Measurements from ENCODE around the gene GRIK3. TPM values are rescaled to one million over a fixed set of nuclear protein-coding genes. Genes with fewer than 3 reads are reported as not detected.

Gene GRIK3
- total RNA-seq, 3 donors from 2014 or later (not counting 1 experiment from before 2014, with no cell fraction given): not detected

DNA sequence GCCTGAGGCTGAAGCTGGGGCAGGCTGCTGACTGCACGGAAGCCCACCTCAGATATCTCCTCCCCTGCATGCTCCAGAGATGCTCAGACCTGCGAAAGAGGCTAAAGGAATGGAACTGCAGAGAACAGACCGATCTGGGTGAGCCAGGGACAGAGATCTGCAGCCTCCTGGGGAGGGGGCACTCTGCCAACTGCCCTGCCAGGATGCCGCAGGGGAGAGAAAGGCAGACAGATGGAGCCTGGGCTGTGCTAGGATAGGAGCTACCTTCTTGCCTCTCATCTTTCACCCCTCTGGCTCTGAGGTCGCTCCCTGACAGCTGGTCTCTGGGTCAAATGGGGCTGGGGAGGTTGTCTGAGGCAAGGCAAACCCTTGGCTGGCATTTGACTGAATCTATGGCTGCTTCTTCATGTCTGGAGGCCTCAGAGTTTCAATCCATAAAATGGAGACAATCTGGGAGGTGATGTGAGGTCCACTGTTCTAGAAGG lies 238.2 kb downstream of the GRIK3 start:
- Mint-ChIP-seq H3K36me3 (no peaks in the 10 kb centered on the region), H3K9me3 (no peaks in the 10 kb centered on the region), H3K4me1 (no peaks in the 10 kb centered on the region), H3K27ac (no peak overlapping the region), H3K4me3 (no peak overlapping the region), H3K27me3 (ENCODE audit: low read depth in 2 of 2) (peaks cover 0 to 5% of the 10 kb centered on the region in 2 donors)
- H3K27me3 ChIP-seq (ENCODE audit: control insufficient read depth, insufficient read depth, low read length): no peaks in the 10 kb centered on the region
- TF ChIP-seq, protein P1, sequence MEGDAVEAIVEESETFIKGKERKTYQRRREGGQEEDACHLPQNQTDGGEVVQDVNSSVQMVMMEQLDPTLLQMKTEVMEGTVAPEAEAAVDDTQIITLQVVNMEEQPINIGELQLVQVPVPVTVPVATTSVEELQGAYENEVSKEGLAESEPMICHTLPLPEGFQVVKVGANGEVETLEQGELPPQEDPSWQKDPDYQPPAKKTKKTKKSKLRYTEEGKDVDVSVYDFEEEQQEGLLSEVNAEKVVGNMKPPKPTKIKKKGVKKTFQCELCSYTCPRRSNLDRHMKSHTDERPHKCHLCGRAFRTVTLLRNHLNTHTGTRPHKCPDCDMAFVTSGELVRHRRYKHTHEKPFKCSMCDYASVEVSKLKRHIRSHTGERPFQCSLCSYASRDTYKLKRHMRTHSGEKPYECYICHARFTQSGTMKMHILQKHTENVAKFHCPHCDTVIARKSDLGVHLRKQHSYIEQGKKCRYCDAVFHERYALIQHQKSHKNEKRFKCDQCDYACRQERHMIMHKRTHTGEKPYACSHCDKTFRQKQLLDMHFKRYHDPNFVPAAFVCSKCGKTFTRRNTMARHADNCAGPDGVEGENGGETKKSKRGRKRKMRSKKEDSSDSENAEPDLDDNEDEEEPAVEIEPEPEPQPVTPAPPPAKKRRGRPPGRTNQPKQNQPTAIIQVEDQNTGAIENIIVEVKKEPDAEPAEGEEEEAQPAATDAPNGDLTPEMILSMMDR (IDR thresholded peaks at IDR 0.05): no peak
- no peak overlapping the region for H3K27ac ChIP-seq (ENCODE audit: low read length)
- H3K4me1 ChIP-seq (ENCODE audit: control insufficient read depth, insufficient read depth, low read length): no peaks in the 10 kb centered on the region
- intact Hi-C loops (cut with micrococcal nuclease): no loop called here
- ATAC-seq (no peak), DNase-seq (no peak)
- 75% methylated on average over 5 of the region's 5 CpGs for WGBS (ENCODE audit: insufficient coverage)
- no peaks in the 10 kb centered on the region for H3K9me3 ChIP-seq (ENCODE audit: control insufficient read depth, insufficient read depth, low read length)
- H3K36me3 ChIP-seq (ENCODE audit: control insufficient read depth, insufficient read depth, low read length): no peaks in the 10 kb centered on the region
- no peak overlapping the region for H3K4me3 ChIP-seq (ENCODE audit: low read length)

DNA sequence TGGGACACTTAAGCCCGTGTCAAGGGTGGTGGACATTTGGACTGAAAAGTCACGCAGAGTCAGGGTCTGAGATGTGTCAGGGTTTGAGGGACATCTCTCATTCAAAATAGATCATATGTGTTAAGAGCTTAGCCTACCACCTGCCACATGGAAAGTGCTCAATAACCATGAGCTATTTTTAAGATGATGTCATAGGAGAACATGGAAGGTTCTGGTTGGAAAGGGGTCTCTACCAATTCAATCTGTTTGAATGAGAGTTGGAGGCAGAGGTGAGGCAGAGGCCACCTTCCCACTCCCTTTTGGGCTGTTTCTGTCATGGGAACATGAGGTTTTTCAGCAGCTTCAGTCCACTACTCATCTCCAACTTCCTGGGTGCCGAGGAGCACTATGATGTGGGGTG lies 239.9 kb downstream of the GRIK3 start:
- H3K4me1 Mint-ChIP-seq: no peaks in the 10 kb centered on the region
- Histone ChIP-seq H3K27me3 (ENCODE audit: control insufficient read depth, insufficient read depth, low read length) (no peaks in the 10 kb centered on the region), H3K9me3 (ENCODE audit: control insufficient read depth, insufficient read depth, low read length) (no peaks in the 10 kb centered on the region), H3K4me1 (ENCODE audit: control insufficient read depth, insufficient read depth, low read length) (no peaks in the 10 kb centered on the region), H3K4me3 (ENCODE audit: low read length) (no peak overlapping the region), H3K36me3 (ENCODE audit: control insufficient read depth, insufficient read depth, low read length) (no peaks in the 10 kb centered on the region), H3K27ac (ENCODE audit: low read length) (no peak overlapping the region)
- no peaks in the 10 kb centered on the region for H3K9me3 Mint-ChIP-seq
- intact Hi-C loops (cut with micrococcal nuclease): no loop called here
- no peak overlapping the region for H3K4me3 Mint-ChIP-seq
- no peak for ATAC-seq
- H3K27ac Mint-ChIP-seq: no peak overlapping the region
- peaks cover 0 to 3% of the 10 kb centered on the region in 2 donors for H3K27me3 Mint-ChIP-seq (ENCODE audit: low read depth in 2 of 2)
- TF ChIP-seq, protein P1 (IDR thresholded peaks at IDR 0.05): no peak
- WGBS (ENCODE audit: insufficient coverage): 86% methylated on average over 3 of the region's 3 CpGs
- DNase-seq: no peak
- no peaks in the 10 kb centered on the region for H3K36me3 Mint-ChIP-seq

DNA sequence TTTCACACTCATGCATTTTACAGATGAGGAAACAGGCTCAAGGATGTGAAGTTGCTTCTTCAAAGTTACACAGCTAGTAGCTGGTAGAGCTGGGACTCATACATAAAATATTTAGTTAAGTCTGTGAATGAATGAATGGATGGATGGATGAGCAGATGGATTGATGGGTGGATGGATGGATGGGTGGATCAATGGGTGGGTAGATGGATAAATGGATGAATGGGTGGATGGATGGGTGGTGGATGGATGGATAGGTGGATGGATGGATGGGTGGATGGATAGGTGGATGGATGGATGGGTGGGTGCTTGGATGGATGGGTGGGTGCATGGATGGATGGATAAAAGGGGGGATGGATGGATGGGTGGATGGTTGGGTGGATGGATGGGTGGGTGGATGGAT lies 240.9 kb downstream of the GRIK3 start:
- TF ChIP-seq, protein P1 (IDR thresholded peaks at IDR 0.05): no peak
- H3K27me3 ChIP-seq (ENCODE audit: control insufficient read depth, insufficient read depth, low read length): no peaks in the 10 kb centered on the region
- no peak for ATAC-seq
- Mint-ChIP-seq H3K4me3 (no peak overlapping the region), H3K27me3 (ENCODE audit: low read depth in 2 of 2) (peaks cover 0 to 3% of the 10 kb centered on the region in 2 donors), H3K4me1 (no peaks in the 10 kb centered on the region), H3K9me3 (no peaks in the 10 kb centered on the region), H3K36me3 (no peaks in the 10 kb centered on the region), H3K27ac (no peak overlapping the region)
- no peak for DNase-seq
- intact Hi-C loops (cut with micrococcal nuclease): no loop called here
- H3K36me3 ChIP-seq (ENCODE audit: control insufficient read depth, insufficient read depth, low read length): no peaks in the 10 kb centered on the region
- no peak overlapping the region for H3K27ac ChIP-seq (ENCODE audit: low read length)
- H3K4me1 ChIP-seq (ENCODE audit: control insufficient read depth, insufficient read depth, low read length): no peaks in the 10 kb centered on the region
- H3K9me3 ChIP-seq (ENCODE audit: control insufficient read depth, insufficient read depth, low read length): no peaks in the 10 kb centered on the region
- no peak overlapping the region for H3K4me3 ChIP-seq (ENCODE audit: low read length)

DNA sequence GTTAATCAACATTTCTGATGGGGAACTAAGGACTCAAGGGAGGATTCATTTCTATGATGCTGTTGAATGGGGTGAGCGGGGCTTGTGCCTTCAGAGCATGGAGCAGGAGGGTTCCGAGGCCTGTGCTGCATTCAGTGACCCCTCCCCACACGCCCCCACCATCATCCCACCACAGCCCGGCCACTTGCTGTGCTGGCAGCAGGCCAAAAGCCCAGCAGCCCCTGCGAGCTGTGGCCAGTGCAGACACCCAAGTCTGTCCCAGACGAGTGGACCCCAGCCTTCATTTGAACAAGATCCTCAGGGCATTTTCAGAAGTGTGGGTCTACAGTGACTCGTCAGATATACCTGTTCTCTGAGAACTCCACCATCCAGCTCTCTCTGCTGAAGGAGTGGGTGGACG lies 242.0 kb downstream of the GRIK3 start:
- TF ChIP-seq, protein P1 (IDR thresholded peaks at IDR 0.05): no peak
- peaks cover 0 to 3% of the 10 kb centered on the region in 2 donors for H3K27me3 Mint-ChIP-seq (ENCODE audit: low read depth in 2 of 2)
- ATAC-seq (no peak), DNase-seq (no peak)
- no peak overlapping the region for H3K27ac Mint-ChIP-seq
- H3K4me1 Mint-ChIP-seq: no peaks in the 10 kb centered on the region
- H3K36me3 Mint-ChIP-seq: no peaks in the 10 kb centered on the region
- intact Hi-C loops (cut with micrococcal nuclease): no loop called here
- Histone ChIP-seq H3K27ac (ENCODE audit: low read length) (no peak overlapping the region), H3K9me3 (ENCODE audit: control insufficient read depth, insufficient read depth, low read length) (no peaks in the 10 kb centered on the region), H3K4me1 (ENCODE audit: control insufficient read depth, insufficient read depth, low read length) (no peaks in the 10 kb centered on the region), H3K27me3 (ENCODE audit: control insufficient read depth, insufficient read depth, low read length) (no peaks in the 10 kb centered on the region), H3K4me3 (ENCODE audit: low read length) (no peak overlapping the region), H3K36me3 (ENCODE audit: control insufficient read depth, insufficient read depth, low read length) (no peaks in the 10 kb centered on the region)
- H3K4me3 Mint-ChIP-seq: no peak overlapping the region
- H3K9me3 Mint-ChIP-seq: no peaks in the 10 kb centered on the region
- 78% methylated on average over 5 of the region's 8 CpGs for WGBS (ENCODE audit: insufficient coverage)
